ENCODE measurements around the gene SPATC1L. TPM values are rescaled to one million over a fixed set of nuclear protein-coding genes. Genes with fewer than 3 reads are reported as not detected.

Gene SPATC1L
- polyA plus RNA-seq, 3 donors = 3.3 to 6.7 (median 5.8) TPM

DNA sequence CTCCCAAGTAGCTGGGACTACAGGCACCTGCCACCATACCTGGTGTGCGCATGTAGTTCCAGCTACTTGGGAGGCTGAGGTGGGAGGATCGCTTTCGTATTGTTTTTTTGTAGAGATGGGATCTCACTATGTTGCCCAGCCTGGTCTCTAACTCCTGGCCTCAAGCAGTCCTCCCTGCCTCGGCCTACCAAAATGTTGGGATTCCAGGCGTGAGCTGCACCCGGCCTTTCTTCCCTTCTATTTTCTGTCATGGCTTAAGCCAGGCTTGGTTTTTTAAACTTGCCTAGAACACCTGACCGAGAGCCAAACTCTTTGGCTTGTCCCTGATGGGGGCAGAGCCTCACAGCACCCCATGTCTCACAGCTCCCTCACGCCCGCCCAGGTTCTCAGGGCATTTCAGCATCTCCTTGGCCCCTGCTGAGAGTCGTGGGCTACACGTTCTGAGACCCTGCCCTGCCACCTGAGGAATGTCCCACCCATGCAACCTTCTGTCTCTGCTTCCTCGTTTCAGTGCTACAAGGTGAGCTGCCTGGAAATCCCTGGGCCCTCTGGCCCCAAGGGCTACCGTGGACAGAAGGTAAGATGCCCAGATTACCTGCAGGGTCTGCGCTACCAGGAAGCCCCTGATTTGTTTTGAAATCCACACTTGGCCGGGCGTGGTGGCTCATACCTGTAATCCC lies 70.6 kb downstream of the SPATC1L start:
- no peaks in the 10 kb centered on the region for H3K27me3 ChIP-seq (ENCODE audit: control insufficient read depth in 2 of 2, insufficient read depth in 2 of 2, low read length in 2 of 2)
- no peak overlapping the region for H3K27ac ChIP-seq (ENCODE audit: low read depth in 1 of 2, low read length in 2 of 2)
- Mint-ChIP-seq H3K4me3 (no peak overlapping the region), H3K27me3 (ENCODE audit: low read depth in 3 of 3) (peaks cover 0 to 3% (median 0%) of the 10 kb centered on the region in 3 donors), H3K27ac (no peak overlapping the region), H3K9me3 (peaks cover 0 to 29% (median 11%) of the 10 kb centered on the region in 7 donors), H3K4me1 (no peaks in the 10 kb centered on the region), H3K36me3 (no peaks in the 10 kb centered on the region)
- no peak overlapping the region for H3K9ac ChIP-seq (ENCODE audit: insufficient read depth, low read length, poor library complexity, severe bottlenecking)
- H4K20me1 ChIP-seq (ENCODE audit: insufficient read depth, low read length) = no peaks in the 10 kb centered on the region
- no peaks in the 10 kb centered on the region for H3K79me2 ChIP-seq (ENCODE audit: insufficient read depth, low read length)
- H3K9me3 ChIP-seq (replicated peaks in 1 of 2; ENCODE audit: control insufficient read depth in 1 of 2, insufficient read depth in 1 of 2, low read length in 2 of 2) = peaks cover 5 to 24% of the 10 kb centered on the region in 2 donors
- no peaks in the 10 kb centered on the region for H3K4me1 ChIP-seq (ENCODE audit: control insufficient read depth in 1 of 2, insufficient read depth in 2 of 2, low read length in 2 of 2)
- WGBS (ENCODE audit: insufficient coverage) = 98% methylated on average over 15 of the region's 16 CpGs
- no peak for DNase-seq
- H3K4me3 ChIP-seq (replicated peaks in 1 of 3; ENCODE audit: low read depth in 2 of 3, low read length in 3 of 3) = no peak overlapping the region
- H2AFZ ChIP-seq (ENCODE audit: insufficient read depth, low read depth, low read length, poor library complexity, severe bottlenecking) = no peak overlapping the region
- no peaks in the 10 kb centered on the region for H3K36me3 ChIP-seq (replicated peaks in 1 of 2; ENCODE audit: control insufficient read depth in 1 of 2, insufficient read depth in 2 of 2, low read length in 2 of 2)
- no peak overlapping the region for H3K4me2 ChIP-seq (replicated peaks; ENCODE audit: extremely low read depth, low read length, poor library complexity, severe bottlenecking)
- intact Hi-C loops (cut with micrococcal nuclease) = no loop called here
- TF ChIP-seq, protein P1, sequence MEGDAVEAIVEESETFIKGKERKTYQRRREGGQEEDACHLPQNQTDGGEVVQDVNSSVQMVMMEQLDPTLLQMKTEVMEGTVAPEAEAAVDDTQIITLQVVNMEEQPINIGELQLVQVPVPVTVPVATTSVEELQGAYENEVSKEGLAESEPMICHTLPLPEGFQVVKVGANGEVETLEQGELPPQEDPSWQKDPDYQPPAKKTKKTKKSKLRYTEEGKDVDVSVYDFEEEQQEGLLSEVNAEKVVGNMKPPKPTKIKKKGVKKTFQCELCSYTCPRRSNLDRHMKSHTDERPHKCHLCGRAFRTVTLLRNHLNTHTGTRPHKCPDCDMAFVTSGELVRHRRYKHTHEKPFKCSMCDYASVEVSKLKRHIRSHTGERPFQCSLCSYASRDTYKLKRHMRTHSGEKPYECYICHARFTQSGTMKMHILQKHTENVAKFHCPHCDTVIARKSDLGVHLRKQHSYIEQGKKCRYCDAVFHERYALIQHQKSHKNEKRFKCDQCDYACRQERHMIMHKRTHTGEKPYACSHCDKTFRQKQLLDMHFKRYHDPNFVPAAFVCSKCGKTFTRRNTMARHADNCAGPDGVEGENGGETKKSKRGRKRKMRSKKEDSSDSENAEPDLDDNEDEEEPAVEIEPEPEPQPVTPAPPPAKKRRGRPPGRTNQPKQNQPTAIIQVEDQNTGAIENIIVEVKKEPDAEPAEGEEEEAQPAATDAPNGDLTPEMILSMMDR (IDR thresholded peaks at IDR 0.05) = no peak

- no peak overlapping the region for H3K4me3 Mint-ChIP-seq
- intact Hi-C loops (cut with micrococcal nuclease) = no loop called here
- H4K20me1 ChIP-seq (ENCODE audit: insufficient read depth, low read length) = no peaks in the 10 kb centered on the region
- H3K27me3 Mint-ChIP-seq (ENCODE audit: low read depth in 3 of 3) = peaks cover 0 to 1% (median 0%) of the 10 kb centered on the region in 3 donors
- no peaks in the 10 kb centered on the region for H3K4me1 ChIP-seq (ENCODE audit: control insufficient read depth in 1 of 2, insufficient read depth in 2 of 2, low read length in 2 of 2)
- WGBS (ENCODE audit: insufficient coverage) = 97% methylated on average over 20 of the region's 20 CpGs
- no peak overlapping the region for H3K4me3 ChIP-seq (replicated peaks in 1 of 3; ENCODE audit: low read depth in 2 of 3, low read length in 3 of 3)
- H3K27ac ChIP-seq (ENCODE audit: low read depth in 1 of 2, low read length in 2 of 2) = no peak overlapping the region
- H3K9me3 Mint-ChIP-seq = peaks cover 0 to 32% (median 18%) of the 10 kb centered on the region in 7 donors
- no peaks in the 10 kb centered on the region for H3K79me2 ChIP-seq (ENCODE audit: insufficient read depth, low read length)
- TF ChIP-seq, protein P1 (IDR thresholded peaks at IDR 0.05) = no peak
- no peak overlapping the region for H3K4me2 ChIP-seq (replicated peaks; ENCODE audit: extremely low read depth, low read length, poor library complexity, severe bottlenecking)
- H3K27ac Mint-ChIP-seq = no peak overlapping the region
- H3K27me3 ChIP-seq (ENCODE audit: control insufficient read depth in 2 of 2, insufficient read depth in 2 of 2, low read length in 2 of 2) = no peaks in the 10 kb centered on the region
- no peak overlapping the region for H3K9ac ChIP-seq (ENCODE audit: insufficient read depth, low read length, poor library complexity, severe bottlenecking)
- no peaks in the 10 kb centered on the region for H3K36me3 Mint-ChIP-seq
- H2AFZ ChIP-seq (ENCODE audit: insufficient read depth, low read depth, low read length, poor library complexity, severe bottlenecking) = no peak overlapping the region
- H3K4me1 Mint-ChIP-seq = no peaks in the 10 kb centered on the region
- DNase-seq = no peak
- H3K9me3 ChIP-seq (replicated peaks in 1 of 2; ENCODE audit: control insufficient read depth in 1 of 2, insufficient read depth in 1 of 2, low read length in 2 of 2) = peaks cover 11 to 25% of the 10 kb centered on the region in 2 donors
- no peaks in the 10 kb centered on the region for H3K36me3 ChIP-seq (replicated peaks in 1 of 2; ENCODE audit: control insufficient read depth in 1 of 2, insufficient read depth in 2 of 2, low read length in 2 of 2)
These were observed 71.5 kb downstream of the SPATC1L start for GRCh38 chr21:46112725-46113215.

Data from CD14-positive monocyte (primary cell).